ENCODE measurements around the gene NAA10.

The NAA10 gene

GRCh38 chrX:153944800-153945150, 9.9 kb upstream of the NAA10 start:
- no peak for TF ChIP-seq CTCF (IDR thresholded peaks at IDR 0.05)

GRCh38 chrX:153944140-153944799, 9.4 kb upstream of the NAA10 start, which contains the start of gene RENBP:
Gene RENBP (minus strand): TSS chrX:153944643. CDS start chrX:153944610, 33 bp downstream.
- TF ChIP-seq CTCF (IDR thresholded peaks at IDR 0.05): no peak

DNA sequence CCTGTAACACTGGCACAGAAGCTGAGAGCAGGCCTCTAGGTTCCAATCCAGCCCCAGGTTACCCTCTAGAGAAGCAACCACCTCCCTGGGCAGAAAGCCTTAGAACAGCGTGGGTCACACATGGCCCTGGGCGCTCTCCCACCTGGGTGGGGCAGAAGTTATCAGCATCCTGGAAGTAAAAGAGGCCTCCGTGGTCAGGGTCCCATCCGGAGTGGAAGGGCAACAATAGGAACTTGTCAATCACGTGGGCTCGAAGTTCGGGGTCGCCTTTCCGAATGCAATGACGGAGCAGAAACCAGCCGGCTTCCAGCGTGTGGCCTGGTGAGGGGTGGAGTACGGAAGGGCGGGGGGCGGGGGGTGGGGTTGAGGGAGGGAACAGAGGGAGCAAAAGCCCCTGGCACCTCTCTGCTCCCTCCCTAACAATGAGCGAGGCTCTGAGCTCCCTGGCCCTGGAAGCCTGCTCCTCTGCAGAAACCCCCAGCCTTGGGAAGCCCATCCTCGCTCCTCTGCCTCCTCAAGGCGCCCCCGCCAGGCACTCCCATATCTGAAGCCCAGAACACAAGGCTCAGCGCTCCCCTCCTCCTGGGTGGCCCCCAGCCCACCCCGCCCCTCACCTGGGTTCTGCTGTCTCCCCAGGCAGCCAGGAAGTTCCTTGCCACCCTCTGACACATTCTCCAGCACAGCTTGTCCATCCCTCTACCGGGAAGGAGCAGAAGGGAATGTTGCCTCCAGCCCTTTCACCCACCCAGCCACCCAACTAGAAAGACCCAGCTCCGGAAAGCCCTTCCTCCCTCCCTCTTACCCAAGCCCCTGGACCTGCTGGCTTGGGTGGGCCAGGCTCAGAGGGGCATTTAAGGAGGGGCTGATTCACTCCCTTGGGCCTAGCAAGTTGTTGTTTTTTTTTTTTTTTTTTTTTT, 6.8 kb upstream of the NAA10 start:
- TF ChIP-seq CTCF (IDR thresholded peaks at IDR 0.05): no peak

DNA sequence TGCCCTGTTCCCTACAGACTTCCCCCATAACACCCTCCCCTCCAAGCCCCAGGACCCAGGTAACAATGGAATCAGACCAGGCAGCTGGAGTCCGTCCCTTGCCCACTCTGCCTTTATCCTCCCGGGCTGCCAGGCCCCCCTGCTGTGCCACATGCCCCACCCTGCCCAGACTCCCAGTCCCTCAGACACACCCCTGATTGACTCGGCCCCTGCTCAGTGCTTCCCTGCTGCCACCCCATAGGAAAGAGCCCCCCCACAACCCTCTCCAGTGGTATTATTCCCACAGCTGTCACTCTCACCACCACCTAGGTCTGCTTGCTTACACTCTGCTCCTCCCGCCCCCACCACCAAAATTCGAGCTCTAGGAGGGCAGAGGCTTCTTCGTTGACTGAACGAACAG, 4.7 kb upstream of the NAA10 start:
- TF ChIP-seq CTCF (IDR thresholded peaks at IDR 0.05): no peak

DNA sequence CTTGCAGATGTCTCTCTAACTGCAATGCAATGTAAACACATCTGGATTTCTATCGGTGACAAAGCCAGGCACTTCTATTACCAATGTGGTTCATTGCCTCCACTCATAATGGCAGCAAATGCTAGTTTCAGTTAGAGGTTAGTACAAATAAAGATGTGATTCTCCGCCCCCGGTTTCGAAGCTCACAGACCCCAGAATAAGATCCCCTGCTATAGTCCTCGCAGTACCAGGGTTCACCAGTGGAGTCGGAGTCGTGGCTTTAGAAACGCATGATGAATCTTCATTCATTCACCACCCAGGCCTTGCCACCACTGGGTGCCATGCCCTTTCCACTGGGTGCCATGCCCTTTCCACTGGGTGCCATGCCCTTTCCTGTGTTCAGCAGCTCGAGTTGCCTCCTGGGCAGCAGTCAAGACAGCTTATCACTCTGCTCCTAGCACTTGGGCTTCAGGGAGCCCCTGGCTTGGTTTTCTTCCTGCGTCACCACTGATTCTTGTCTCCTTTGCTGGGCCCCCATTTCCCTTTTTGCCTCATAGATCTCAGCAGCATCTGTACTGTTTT, 3.5 kb upstream of the NAA10 start:
- no peak for TF ChIP-seq CTCF (IDR thresholded peaks at IDR 0.05)

GRCh38 chrX:153937056-153937455, 2.2 kb upstream of the NAA10 start:
- no peak for TF ChIP-seq CTCF (IDR thresholded peaks at IDR 0.05)

- TF ChIP-seq CTCF (IDR thresholded peaks at IDR 0.05): no peak
These were observed 552 bp upstream of the NAA10 start for GRCh38 chrX:153935326-153935851.

Measured in LNCAP (cell line).